HEK293 (cell line): ENCODE data around the gene NHSL2.

Experiments
- CTCF ChIA-PET: fragments of 350-600 bp; formaldehyde crosslinking; extraction: SDS; loops from one replicate; lab custom pipeline; 2021; ENCODE audit warnings: antibody characterized with exemption; lab: Yijun Ruan, JAX
- POLR2A ChIA-PET: fragments of 300-600 bp; formaldehyde crosslinking; extraction: SDS; loops from one replicate; lab custom pipeline; 2020; ENCODE audit warnings: antibody characterized with exemption, inconsistent platforms; lab: Yijun Ruan, JAX
- H3K27ac ChIP-seq: fragments of 200-500 bp; sonication (Bioruptor generic); 2 replicates; pipeline ENCODE4 v1.5.1; 2014; ENCODE audit warnings: low read depth, low read length, control low read depth, inconsistent platforms; ENCODE audit errors: extremely low read depth
- H3K36me3 ChIP-seq, 2 experiments: fragments of 200-500 bp in 1 of 2; sonication (Bioruptor generic) in 1 of 2; 1 replicate in 1 of 2; 2 replicates in 1 of 2; pipeline ENCODE4 v1.5.1; 2014 to 2017; ENCODE audit warnings: inconsistent platforms in 2 of 2, low read length in 2 of 2; ENCODE audit not compliant: control insufficient read depth in 2 of 2, insufficient read depth in 1 of 2
- H3K4me1 ChIP-seq: fragments of 200-500 bp; sonication (Bioruptor generic); 2 replicates; pipeline ENCODE4 v1.5.1; 2014; ENCODE audit warnings: mild to moderate bottlenecking, low read length, inconsistent platforms; ENCODE audit not compliant: control insufficient read depth, insufficient read depth
- H3K4me3 ChIP-seq: 2 replicates; pipeline ENCODE4 v1.5.1; 2011; ENCODE audit warnings: low read depth, mild to moderate bottlenecking, control low read depth, low read length, moderate library complexity
- H3K9me3 ChIP-seq: fragments of 200-500 bp; sonication (Bioruptor generic); 2 replicates; pipeline ENCODE4 v1.5.1; 2014; ENCODE audit warnings: low read depth, low read length, inconsistent platforms; ENCODE audit not compliant: control insufficient read depth, insufficient read depth
- GLIS1 ChIP-seq: fragments of 450-650 bp; formaldehyde crosslinking; IDR thresholded peaks from 2 replicates; pipeline ENCODE4 v1.5.1; 2016; ENCODE audit warnings: missing biosample characterization, missing genetic modification characterization
- MEIS1 ChIP-seq: sonication (generic); formaldehyde crosslinking; IDR thresholded peaks from 2 replicates; pipeline ENCODE4 v1.8.1; 2022; ENCODE audit warnings: missing genetic modification reagents, mild to moderate bottlenecking, borderline replicate concordance
- SP3 ChIP-seq: fragments of 450-650 bp; formaldehyde crosslinking; IDR thresholded peaks from 2 replicates; pipeline ENCODE4 v1.5.1; 2016; ENCODE audit warnings: missing biosample characterization, missing genetic modification characterization
- YY2 ChIP-seq: fragments of 450-650 bp; formaldehyde crosslinking; IDR thresholded peaks from 2 replicates; pipeline ENCODE4 v1.5.1; 2016; ENCODE audit warnings: missing biosample characterization, missing genetic modification characterization
- ZFP3 ChIP-seq: fragments of 450-650 bp; formaldehyde crosslinking; IDR thresholded peaks from 2 replicates; pipeline ENCODE4 v1.5.1; 2016; ENCODE audit warnings: low read depth, missing biosample characterization, missing genetic modification characterization
- ZNF248 ChIP-seq: fragments of 450-650 bp; formaldehyde crosslinking; IDR thresholded peaks from 2 replicates; pipeline ENCODE4 v1.5.1; 2017; ENCODE audit warnings: missing biosample characterization, missing genetic modification characterization
- ZNF274 ChIP-seq, 2 experiments: fragments of 200-500 bp in 1 of 2; fragments of 450-650 bp in 1 of 2; sonication (Bioruptor generic) in 1 of 2; formaldehyde crosslinking in 1 of 2; IDR thresholded peaks; 2 replicates each; pipeline versions ENCODE4 v1.5.1 to v1.6.1; 2014 to 2016; ENCODE audit warnings: borderline replicate concordance in 1 of 2, inconsistent platforms in 1 of 2, low read length in 1 of 2, missing biosample characterization in 1 of 2, missing genetic modification characterization in 1 of 2
- ZNF596 ChIP-seq: fragments of 450-650 bp; IDR thresholded peaks from 2 replicates; pipeline ENCODE4 v1.5.0; 2018; ENCODE audit warnings: missing biosample characterization, mild to moderate bottlenecking, missing genetic modification characterization, moderate library complexity
- ZNF623 ChIP-seq: fragments of 450-650 bp; formaldehyde crosslinking; IDR thresholded peaks from 2 replicates; pipeline ENCODE4 v1.5.1; 2016; ENCODE audit warnings: missing biosample characterization, missing genetic modification characterization
- ZNF747 ChIP-seq: fragments of 450-650 bp; formaldehyde crosslinking; IDR thresholded peaks from 2 replicates; pipeline ENCODE4 v1.5.1; 2016; ENCODE audit warnings: missing biosample characterization, missing genetic modification characterization
- ZNF837 ChIP-seq: fragments of 450-650 bp; formaldehyde crosslinking; IDR thresholded peaks from 2 replicates; pipeline ENCODE4 v1.5.1; 2016; ENCODE audit warnings: missing biosample characterization, missing genetic modification characterization
- TF ChIP-seq, protein P1 (sequence below): fragments of 450-650 bp; formaldehyde crosslinking; IDR thresholded peaks from 2 replicates; pipeline ENCODE4 v1.5.1; 2016; ENCODE audit warnings: missing biosample characterization, missing genetic modification characterization
- TF ChIP-seq, protein P2 (sequence below): fragments of 450-650 bp; formaldehyde crosslinking; IDR thresholded peaks from 2 replicates; pipeline ENCODE4 v1.5.1; 2016; ENCODE audit warnings: missing biosample characterization, missing genetic modification characterization
- TF ChIP-seq, protein P3 (sequence below): fragments of 450-650 bp; formaldehyde crosslinking; IDR thresholded peaks from 2 replicates; pipeline ENCODE4 v1.5.1; 2016; ENCODE audit warnings: missing biosample characterization, missing genetic modification characterization
- TF ChIP-seq, protein P4 (sequence below): fragments of 450-650 bp; formaldehyde crosslinking; optimal IDR thresholded peaks from 2 replicates; pipeline ENCODE3; 2016; ENCODE audit warnings: missing biosample characterization, mild to moderate bottlenecking, missing genetic modification characterization
- TF ChIP-seq, protein P5 (sequence below): fragments of 450-650 bp; formaldehyde crosslinking; IDR thresholded peaks from 2 replicates; pipeline ENCODE4 v1.5.1; 2016; ENCODE audit warnings: missing biosample characterization, missing genetic modification characterization
- TF ChIP-seq, protein P6 (sequence below): fragments of 450-650 bp; IDR thresholded peaks from 2 replicates; pipeline ENCODE4 v1.5.1; 2018; ENCODE audit warnings: missing biosample characterization, missing genetic modification characterization
- TF ChIP-seq, protein P7 (sequence below): fragments of 450-650 bp; formaldehyde crosslinking; IDR thresholded peaks from 2 replicates; pipeline ENCODE4 v1.5.1; 2017; ENCODE audit warnings: missing biosample characterization, missing genetic modification characterization

NHSL2 gene

DNA sequence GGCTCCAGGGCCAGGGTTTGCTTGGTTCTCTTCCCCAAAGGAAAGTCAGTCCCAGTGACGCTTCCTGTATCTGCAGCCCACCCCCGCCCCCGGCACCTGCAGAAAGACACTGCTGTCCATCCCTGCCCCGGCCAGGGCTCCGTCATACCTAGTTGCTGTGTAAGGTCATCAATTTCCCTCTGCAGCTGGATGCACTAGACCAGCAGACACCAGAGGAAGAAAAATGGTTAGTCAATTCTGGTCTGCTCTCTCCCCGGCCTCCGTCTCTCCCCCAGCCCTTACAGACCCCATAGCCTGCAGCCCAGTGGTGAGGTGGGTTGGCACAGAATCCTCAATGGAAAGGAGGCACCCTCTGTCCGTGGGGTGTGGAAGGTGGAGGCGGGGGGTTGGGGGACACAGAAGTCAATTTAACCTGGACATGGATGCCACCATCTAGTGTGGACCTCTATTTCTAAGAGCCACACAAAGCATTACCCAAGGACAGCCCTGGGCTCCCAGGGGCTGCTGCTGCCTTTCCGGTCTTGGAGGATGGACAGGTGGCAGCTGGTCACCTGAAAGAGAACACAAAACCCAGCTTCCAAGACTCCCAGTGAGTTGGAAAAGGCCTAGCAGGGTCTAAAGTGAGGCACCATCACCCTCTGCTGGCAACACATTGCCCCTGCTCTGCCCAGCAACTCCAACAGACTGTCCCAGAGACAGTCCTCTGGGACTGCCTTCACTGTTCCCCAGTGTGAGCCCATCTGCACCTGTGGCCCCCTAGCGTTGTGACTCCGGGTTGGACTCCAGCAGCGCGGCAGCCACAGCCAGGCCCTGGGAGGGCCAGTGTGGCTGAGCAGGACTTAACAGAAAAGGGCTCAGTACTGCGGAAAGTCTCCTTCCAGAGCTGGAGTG is 40.2 kb upstream of the NHSL2 start:
- ChIA-PET CTCF (interaction anchor here (1.0 to 1.2 kb wide), 3 partner anchors 9 to 11 kb away, joined by 3 to 8 read pairs (median 3); no protein-coding TSS in a partner anchor), POLR2A (no interaction called here)
- Histone ChIP-seq H3K4me3 (no peak overlapping the region), H3K4me1 (no peaks in the 10 kb centered on the region), H3K27ac (no peak overlapping the region), H3K36me3 (no peaks in the 10 kb centered on the region), H3K9me3 (no peaks in the 10 kb centered on the region)
- TF ChIP-seq, protein P1, sequence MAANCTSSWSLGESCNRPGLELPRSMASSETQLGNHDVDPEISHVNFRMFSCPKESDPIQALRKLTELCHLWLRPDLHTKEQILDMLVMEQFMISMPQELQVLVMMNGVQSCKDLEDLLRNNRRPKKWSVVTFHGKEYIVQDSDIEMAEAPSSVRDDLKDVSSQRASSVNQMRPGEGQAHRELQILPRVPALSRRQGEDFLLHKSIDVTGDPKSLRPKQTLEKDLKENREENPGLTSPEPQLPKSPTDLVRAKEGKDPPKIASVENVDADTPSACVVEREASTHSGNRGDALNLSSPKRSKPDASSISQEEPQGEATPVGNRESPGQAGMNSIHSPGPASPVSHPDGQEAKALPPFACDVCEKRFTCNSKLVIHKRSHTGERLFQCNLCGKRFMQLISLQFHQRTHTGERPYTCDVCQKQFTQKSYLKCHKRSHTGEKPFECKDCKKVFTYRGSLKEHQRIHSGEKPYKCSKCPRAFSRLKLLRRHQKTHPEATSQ (tag by site-specific recombination) = no peak
- TF ChIP-seq, protein P2, sequence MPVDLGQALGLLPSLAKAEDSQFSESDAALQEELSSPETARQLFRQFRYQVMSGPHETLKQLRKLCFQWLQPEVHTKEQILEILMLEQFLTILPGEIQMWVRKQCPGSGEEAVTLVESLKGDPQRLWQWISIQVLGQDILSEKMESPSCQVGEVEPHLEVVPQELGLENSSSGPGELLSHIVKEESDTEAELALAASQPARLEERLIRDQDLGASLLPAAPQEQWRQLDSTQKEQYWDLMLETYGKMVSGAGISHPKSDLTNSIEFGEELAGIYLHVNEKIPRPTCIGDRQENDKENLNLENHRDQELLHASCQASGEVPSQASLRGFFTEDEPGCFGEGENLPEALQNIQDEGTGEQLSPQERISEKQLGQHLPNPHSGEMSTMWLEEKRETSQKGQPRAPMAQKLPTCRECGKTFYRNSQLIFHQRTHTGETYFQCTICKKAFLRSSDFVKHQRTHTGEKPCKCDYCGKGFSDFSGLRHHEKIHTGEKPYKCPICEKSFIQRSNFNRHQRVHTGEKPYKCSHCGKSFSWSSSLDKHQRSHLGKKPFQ (tag by site-specific recombination) = no peak
- TF ChIP-seq, protein P3, sequence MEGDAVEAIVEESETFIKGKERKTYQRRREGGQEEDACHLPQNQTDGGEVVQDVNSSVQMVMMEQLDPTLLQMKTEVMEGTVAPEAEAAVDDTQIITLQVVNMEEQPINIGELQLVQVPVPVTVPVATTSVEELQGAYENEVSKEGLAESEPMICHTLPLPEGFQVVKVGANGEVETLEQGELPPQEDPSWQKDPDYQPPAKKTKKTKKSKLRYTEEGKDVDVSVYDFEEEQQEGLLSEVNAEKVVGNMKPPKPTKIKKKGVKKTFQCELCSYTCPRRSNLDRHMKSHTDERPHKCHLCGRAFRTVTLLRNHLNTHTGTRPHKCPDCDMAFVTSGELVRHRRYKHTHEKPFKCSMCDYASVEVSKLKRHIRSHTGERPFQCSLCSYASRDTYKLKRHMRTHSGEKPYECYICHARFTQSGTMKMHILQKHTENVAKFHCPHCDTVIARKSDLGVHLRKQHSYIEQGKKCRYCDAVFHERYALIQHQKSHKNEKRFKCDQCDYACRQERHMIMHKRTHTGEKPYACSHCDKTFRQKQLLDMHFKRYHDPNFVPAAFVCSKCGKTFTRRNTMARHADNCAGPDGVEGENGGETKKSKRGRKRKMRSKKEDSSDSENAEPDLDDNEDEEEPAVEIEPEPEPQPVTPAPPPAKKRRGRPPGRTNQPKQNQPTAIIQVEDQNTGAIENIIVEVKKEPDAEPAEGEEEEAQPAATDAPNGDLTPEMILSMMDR (tag by site-specific recombination) = peak; percentile 72
- peak; percentile 83 for TF ChIP-seq GLIS1 (tag by site-specific recombination)
- TF ChIP-seq MEIS1 (CRISPR knock-in tag) = no peak
- TF ChIP-seq, protein P4, sequence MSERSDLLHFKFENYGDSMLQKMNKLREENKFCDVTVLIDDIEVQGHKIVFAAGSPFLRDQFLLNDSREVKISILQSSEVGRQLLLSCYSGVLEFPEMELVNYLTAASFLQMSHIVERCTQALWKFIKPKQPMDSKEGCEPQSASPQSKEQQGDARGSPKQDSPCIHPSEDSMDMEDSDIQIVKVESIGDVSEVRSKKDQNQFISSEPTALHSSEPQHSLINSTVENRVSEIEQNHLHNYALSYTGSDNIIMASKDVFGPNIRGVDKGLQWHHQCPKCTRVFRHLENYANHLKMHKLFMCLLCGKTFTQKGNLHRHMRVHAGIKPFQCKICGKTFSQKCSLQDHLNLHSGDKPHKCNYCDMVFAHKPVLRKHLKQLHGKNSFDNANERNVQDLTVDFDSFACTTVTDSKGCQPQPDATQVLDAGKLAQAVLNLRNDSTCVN (tag by site-specific recombination) = no peak
- TF ChIP-seq, protein P5, sequence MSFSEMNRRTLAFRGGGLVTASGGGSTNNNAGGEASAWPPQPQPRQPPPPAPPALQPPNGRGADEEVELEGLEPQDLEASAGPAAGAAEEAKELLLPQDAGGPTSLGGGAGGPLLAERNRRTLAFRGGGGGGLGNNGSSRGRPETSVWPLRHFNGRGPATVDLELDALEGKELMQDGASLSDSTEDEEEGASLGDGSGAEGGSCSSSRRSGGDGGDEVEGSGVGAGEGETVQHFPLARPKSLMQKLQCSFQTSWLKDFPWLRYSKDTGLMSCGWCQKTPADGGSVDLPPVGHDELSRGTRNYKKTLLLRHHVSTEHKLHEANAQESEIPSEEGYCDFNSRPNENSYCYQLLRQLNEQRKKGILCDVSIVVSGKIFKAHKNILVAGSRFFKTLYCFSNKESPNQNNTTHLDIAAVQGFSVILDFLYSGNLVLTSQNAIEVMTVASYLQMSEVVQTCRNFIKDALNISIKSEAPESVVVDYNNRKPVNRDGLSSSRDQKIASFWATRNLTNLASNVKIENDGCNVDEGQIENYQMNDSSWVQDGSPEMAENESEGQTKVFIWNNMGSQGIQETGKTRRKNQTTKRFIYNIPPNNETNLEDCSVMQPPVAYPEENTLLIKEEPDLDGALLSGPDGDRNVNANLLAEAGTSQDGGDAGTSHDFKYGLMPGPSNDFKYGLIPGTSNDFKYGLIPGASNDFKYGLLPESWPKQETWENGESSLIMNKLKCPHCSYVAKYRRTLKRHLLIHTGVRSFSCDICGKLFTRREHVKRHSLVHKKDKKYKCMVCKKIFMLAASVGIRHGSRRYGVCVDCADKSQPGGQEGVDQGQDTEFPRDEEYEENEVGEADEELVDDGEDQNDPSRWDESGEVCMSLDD (tag by site-specific recombination) = no peak
- TF ChIP-seq ZNF837 (tag by site-specific recombination) = no peak
- no peak for TF ChIP-seq ZFP3 (tag by site-specific recombination)

DNA sequence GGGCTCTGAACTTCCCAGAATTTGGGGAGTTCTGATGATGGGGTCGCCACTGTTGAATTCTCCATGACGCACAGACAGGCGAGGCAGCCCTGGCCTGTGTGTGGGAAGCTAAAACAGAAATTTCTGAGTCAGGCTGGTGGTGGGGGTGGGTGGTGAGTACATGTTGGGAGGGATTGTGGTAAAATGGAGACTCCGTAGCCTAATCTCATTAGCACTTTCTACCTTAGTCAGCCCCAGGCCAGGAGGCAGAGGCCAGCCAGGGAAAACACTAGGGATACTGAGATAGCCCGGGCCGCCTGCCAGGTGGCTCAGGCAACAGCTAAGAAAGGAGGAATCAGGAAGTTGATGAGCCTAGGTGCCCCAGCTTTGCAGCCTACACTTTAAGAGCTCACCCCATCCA is 39.3 kb upstream of the NHSL2 start:
- no peak overlapping the region for H3K27ac ChIP-seq
- H3K36me3 ChIP-seq = no peaks in the 10 kb centered on the region
- ChIA-PET POLR2A (no interaction called here), CTCF (interaction anchor here (1.1 kb wide), 1 partner anchor 9 kb away, joined by 3 read pairs; no protein-coding TSS in a partner anchor)
- TF ChIP-seq ZNF248 (tag by site-specific recombination) = no peak
- TF ChIP-seq SP3 = no peak
- TF ChIP-seq, protein P6, sequence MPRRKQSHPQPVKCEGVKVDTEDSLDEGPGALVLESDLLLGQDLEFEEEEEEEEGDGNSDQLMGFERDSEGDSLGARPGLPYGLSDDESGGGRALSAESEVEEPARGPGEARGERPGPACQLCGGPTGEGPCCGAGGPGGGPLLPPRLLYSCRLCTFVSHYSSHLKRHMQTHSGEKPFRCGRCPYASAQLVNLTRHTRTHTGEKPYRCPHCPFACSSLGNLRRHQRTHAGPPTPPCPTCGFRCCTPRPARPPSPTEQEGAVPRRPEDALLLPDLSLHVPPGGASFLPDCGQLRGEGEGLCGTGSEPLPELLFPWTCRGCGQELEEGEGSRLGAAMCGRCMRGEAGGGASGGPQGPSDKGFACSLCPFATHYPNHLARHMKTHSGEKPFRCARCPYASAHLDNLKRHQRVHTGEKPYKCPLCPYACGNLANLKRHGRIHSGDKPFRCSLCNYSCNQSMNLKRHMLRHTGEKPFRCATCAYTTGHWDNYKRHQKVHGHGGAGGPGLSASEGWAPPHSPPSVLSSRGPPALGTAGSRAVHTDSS = no peak
- TF ChIP-seq YY2 (tag by site-specific recombination) = no peak
- TF ChIP-seq ZNF623 (tag by site-specific recombination) = no peak
- TF ChIP-seq, protein P7, sequence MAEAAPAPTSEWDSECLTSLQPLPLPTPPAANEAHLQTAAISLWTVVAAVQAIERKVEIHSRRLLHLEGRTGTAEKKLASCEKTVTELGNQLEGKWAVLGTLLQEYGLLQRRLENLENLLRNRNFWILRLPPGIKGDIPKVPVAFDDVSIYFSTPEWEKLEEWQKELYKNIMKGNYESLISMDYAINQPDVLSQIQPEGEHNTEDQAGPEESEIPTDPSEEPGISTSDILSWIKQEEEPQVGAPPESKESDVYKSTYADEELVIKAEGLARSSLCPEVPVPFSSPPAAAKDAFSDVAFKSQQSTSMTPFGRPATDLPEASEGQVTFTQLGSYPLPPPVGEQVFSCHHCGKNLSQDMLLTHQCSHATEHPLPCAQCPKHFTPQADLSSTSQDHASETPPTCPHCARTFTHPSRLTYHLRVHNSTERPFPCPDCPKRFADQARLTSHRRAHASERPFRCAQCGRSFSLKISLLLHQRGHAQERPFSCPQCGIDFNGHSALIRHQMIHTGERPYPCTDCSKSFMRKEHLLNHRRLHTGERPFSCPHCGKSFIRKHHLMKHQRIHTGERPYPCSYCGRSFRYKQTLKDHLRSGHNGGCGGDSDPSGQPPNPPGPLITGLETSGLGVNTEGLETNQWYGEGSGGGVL = no peak
- no peak for TF ChIP-seq ZNF274 (IDR thresholded peaks at IDR 0.05; ENCODE audit: low read length)
- no peak for TF ChIP-seq ZNF274 (tag by site-specific recombination; IDR thresholded peaks at IDR 0.05; ENCODE audit: borderline replicate concordance)
- no peak for TF ChIP-seq ZNF747
- TF ChIP-seq ZNF596 (tag by site-specific recombination) = no peak
- no peak overlapping the region for H3K4me3 ChIP-seq
- no peaks in the 10 kb centered on the region for H3K4me1 ChIP-seq
- H3K9me3 ChIP-seq = no peaks in the 10 kb centered on the region
